Measurements from ENCODE around the gene CGB1. TPM values are rescaled to one million over a fixed set of nuclear protein-coding genes. Genes with fewer than 3 reads are reported as not detected.

The CGB1 gene
- total and polyA plus RNA-seq, 2 of the 8 experiments (the other 6 are each of a cell fraction or from before 2014, with no cell fraction given), result not detected

DNA sequence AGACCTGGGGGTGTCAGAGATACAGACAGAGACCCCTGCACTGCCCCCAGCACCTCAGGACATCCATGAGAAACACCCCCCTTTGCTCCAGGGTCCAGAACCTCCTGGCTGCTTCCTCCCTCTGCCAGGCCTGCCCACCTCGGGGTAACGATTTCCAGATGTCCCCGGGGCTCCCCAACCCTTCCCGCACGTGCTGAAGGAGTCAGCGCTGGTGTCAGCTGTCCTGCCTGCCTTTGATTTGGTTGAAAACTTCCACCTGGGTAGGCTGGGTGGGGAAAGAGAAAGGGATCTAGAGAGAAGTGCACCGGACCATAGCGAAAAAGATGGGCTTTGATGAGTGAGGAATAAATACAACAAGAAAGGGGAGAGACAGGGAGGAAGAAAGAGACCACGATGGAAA is 22.4 kb upstream of the CGB1 start:
- POLR2A ChIA-PET (ENCODE audit: partially characterized antibody), result interaction anchor here (0.7 to 2.1 kb wide), 3 partner anchors 15 to 30 kb away, joined by 3 to 6 read pairs (median 3); no protein-coding TSS in a partner anchor
- H3K79me2 ChIP-seq (ENCODE audit: control insufficient read depth in 1 of 2, insufficient read depth in 2 of 2, low read length in 2 of 2), result no peaks in the 10 kb centered on the region
- TF ChIP-seq RBBP5 (IDR thresholded peaks at IDR 0.05; ENCODE audit: borderline replicate concordance, low read depth, low read length), result no peak

More for the DNA sequence above, 22.4 kb upstream of the CGB1 start:
- H3K18ac ChIP-seq (ENCODE audit: extremely low read depth, low read length), result no peak overlapping the region
- FAIRE-seq, result no peak
- H3K4ac ChIP-seq (replicated peaks; ENCODE audit: insufficient read length, low read depth, low read length), result no peak overlapping the region
- no peak overlapping the region for H3K9ac ChIP-seq (replicated peaks in 1 of 4; ENCODE audit: extremely low read depth in 1 of 4, low read depth in 3 of 4, low read length in 3 of 4)
- no peaks in the 10 kb centered on the region for H3K79me1 ChIP-seq (ENCODE audit: low read depth, low read length)
- peaks cover 0 to 2% of the 10 kb centered on the region in 2 experiments for H4K20me1 ChIP-seq (replicated peaks in 1 of 2; ENCODE audit: control insufficient read depth in 1 of 2, insufficient read depth in 2 of 2, low read length in 2 of 2)
- peaks cover 0 to 14% (median 12%) of the 10 kb centered on the region in 4 experiments; a peak in 6 of 7 replicates for H3K4me1 ChIP-seq (replicated peaks in 1 of 4; ENCODE audit: control insufficient read depth in 3 of 4, insufficient read depth in 4 of 4, low read length in 3 of 4)
- no peak overlapping the region for H3K4me2 ChIP-seq (ENCODE audit: insufficient read depth in 1 of 2, low read depth in 2 of 2, low read length in 2 of 2)
- peaks cover 10 to 48% (median 44%) of the 10 kb centered on the region in 4 experiments for H3K27me3 ChIP-seq (replicated peaks in 1 of 4; ENCODE audit: control insufficient read depth in 3 of 4, extremely low read depth in 1 of 4, insufficient read depth in 3 of 4, low read length in 3 of 4)
- H4K8ac ChIP-seq (ENCODE audit: extremely low read depth, insufficient read depth, low read length), result no peak overlapping the region
- no peak for DNase-seq (ENCODE audit: low read depth in 1 of 2, low spot score in 2 of 2)
- H3K27ac ChIP-seq (ENCODE audit: low read depth, low read length), result no peak overlapping the region
- H3K4me3 ChIP-seq (ENCODE audit: extremely low read depth in 1 of 4, insufficient read depth in 2 of 4, low read depth in 3 of 4, low read length in 4 of 4), result no peak overlapping the region
- H3K23me2 ChIP-seq (ENCODE audit: low read depth, low read length), result peaks cover 6% of the 10 kb centered on the region; the same call in 1 of the 2 replicates
- H3K56ac ChIP-seq (replicated peaks; ENCODE audit: insufficient read length, low read depth, low read length), result no peak overlapping the region
- H2BK5ac ChIP-seq (ENCODE audit: low read depth, low read length), result no peak overlapping the region
- no peak overlapping the region for H2AFZ ChIP-seq (ENCODE audit: low read length)
- H2BK12ac ChIP-seq (ENCODE audit: low read depth, low read length), result no peak overlapping the region
- no peak overlapping the region for H3K23ac ChIP-seq (ENCODE audit: insufficient read length)
- no peak overlapping the region for H4K91ac ChIP-seq (replicated peaks; ENCODE audit: insufficient read length, low read length)
- H2BK120ac ChIP-seq (replicated peaks; ENCODE audit: low read depth, low read length), result no peak overlapping the region
- no peak overlapping the region for H3K14ac ChIP-seq (ENCODE audit: insufficient read length)
- no peak overlapping the region for H4K5ac ChIP-seq (ENCODE audit: insufficient read length, low read depth, low read length)
- CTCF ChIA-PET (ENCODE audit: partially characterized antibody), result interaction anchor here (0.6 to 3.5 kb wide), 6 partner anchors 15 to 257 kb away, joined by 3 to 25 read pairs (median 4); no protein-coding TSS in a partner anchor
- 88% methylated on average over 9 of the region's 9 CpGs; no CpG with 5 or more reads in 1 of the 2 experiments for WGBS, 2 experiments (ENCODE audit: extremely low coverage in 1 of 2, insufficient coverage in 1 of 2, insufficient read length in 1 of 2, insufficient replicate concordance in 2 of 2, low coverage in 1 of 2, low lambda C conversion rate in 2 of 2, missing lambda C conversion rate in 1 of 2)
- no peak overlapping the region for H2BK15ac ChIP-seq (ENCODE audit: low read length)
- H3K36me3 ChIP-seq (ENCODE audit: control insufficient read depth in 2 of 4, insufficient read depth in 4 of 4, low read length in 3 of 4), result no peaks in the 10 kb centered on the region
- no peak overlapping the region for H2AK5ac ChIP-seq (ENCODE audit: low read depth, low read length)
- no peak overlapping the region for H2BK20ac ChIP-seq (ENCODE audit: low read length)
- no peaks in the 10 kb centered on the region for H3K9me3 ChIP-seq (ENCODE audit: insufficient read depth in 2 of 2, low read depth in 1 of 2, low read length in 1 of 2)

Measured in H1 (cell line).